Endothelial cell of umbilical vein (primary cell): ENCODE data around the gene PDS5B. TPM values are rescaled to one million over a fixed set of nuclear protein-coding genes. Genes with fewer than 3 reads are reported as not detected.

Source experiments
- BruUV-seq: library from RNA; stranded (reverse); fragments of 400-500 nt; replicated peaks from 2 replicates; lab custom pipeline; 2021; lab: Mats Ljungman, UMichigan
- CTCF ChIA-PET: fragments of 300-600, 350-600 bp; sonication (Branson Sonifier 250); formaldehyde crosslinking; loops from one replicate; lab custom pipeline; 2021; ENCODE audit warnings: antibody characterized with exemption, inconsistent platforms; lab: Charles Lee
- POLR2A ChIA-PET: fragments of 300-600, 350-600 bp; sonication (Branson Sonifier 250); formaldehyde crosslinking; loops from one replicate; lab custom pipeline; 2021; ENCODE audit warnings: antibody characterized with exemption, inconsistent platforms; lab: Charles Lee
- DNase-seq: peaks from one replicate; pipeline ENCODE4 v3.0.0-alpha.2; 2011; ENCODE audit warnings: low read depth, low spot score
- FAIRE-seq: peaks from 2 replicates; lab custom pipeline; 2011; peaks lifted over from hg19 to GRCh38; lab: Jason Lieb, UNC
- H2AFZ ChIP-seq: 2 replicates; pipeline ENCODE4 v1.6.0; 2012; ENCODE audit warnings: low read depth, low read length, control low read depth, inconsistent platforms
- H3K27ac ChIP-seq: 2 replicates; pipeline ENCODE4 v1.5.1; 2011; ENCODE audit warnings: low read depth, mild to moderate bottlenecking, control low read depth, low read length, moderate library complexity; ENCODE audit not compliant: insufficient read depth
- H3K27me3 ChIP-seq, 2 experiments: 2 replicates each; pipeline versions ENCODE4 v1.6.0 to v1.6.1; 2011; ENCODE audit warnings: low read length in 2 of 2, mixed read lengths in 1 of 2; ENCODE audit not compliant: control insufficient read depth in 2 of 2, insufficient read depth in 2 of 2
- H3K36me3 ChIP-seq, 2 experiments: 2 replicates in 1 of 2; 3 replicates in 1 of 2; pipeline ENCODE4 v1.5.1; 2011; ENCODE audit warnings: low read length in 2 of 2, mild to moderate bottlenecking in 1 of 2, moderate library complexity in 1 of 2; ENCODE audit not compliant: control insufficient read depth in 2 of 2, insufficient read depth in 2 of 2; ENCODE audit errors: extremely low read depth in 1 of 2
- H3K4me1 ChIP-seq: 3 replicates; pipeline ENCODE4 v1.5.1; 2011; ENCODE audit warnings: mild to moderate bottlenecking, low read length; ENCODE audit not compliant: control insufficient read depth, insufficient read depth; ENCODE audit errors: extremely low read depth
- H3K4me2 ChIP-seq: 2 replicates; pipeline ENCODE4 v1.6.1; 2011; ENCODE audit warnings: low read length, control low read depth, mixed read lengths; ENCODE audit not compliant: insufficient read depth
- H3K4me3 ChIP-seq, 3 experiments: fragments of 200-600 bp in 1 of 3; sonication (generic), shearing (Covaris generic) in 1 of 3; replicated peaks in 1 of 3; 2 replicates each; pipeline ENCODE4 v1.5.1; 2011 to 2016; ENCODE audit warnings: control low read depth in 3 of 3, low read length in 3 of 3, mild to moderate bottlenecking in 2 of 3, inconsistent platforms in 1 of 3, low read depth in 1 of 3, moderate library complexity in 1 of 3; ENCODE audit not compliant: insufficient read depth in 1 of 3
- H3K79me2 ChIP-seq: 2 replicates; pipeline ENCODE4 v1.6.0; 2012; ENCODE audit warnings: low read length, inconsistent platforms; ENCODE audit not compliant: control insufficient read depth, insufficient read depth
- H3K9ac ChIP-seq: replicated peaks from 2 replicates; pipeline ENCODE3; 2011; ENCODE audit warnings: low read length, control low read depth; ENCODE audit not compliant: insufficient read depth; ENCODE audit errors: extremely low read depth
- H3K9me1 ChIP-seq: replicated peaks from 3 replicates; pipeline ENCODE4 v1.6.0; 2011; ENCODE audit warnings: mild to moderate bottlenecking, low read length; ENCODE audit not compliant: control insufficient read depth, insufficient read depth; ENCODE audit errors: extremely low read depth
- H3K9me3 ChIP-seq: replicated peaks from 2 replicates; pipeline ENCODE4 v1.5.1; 2012; ENCODE audit warnings: low read length, inconsistent platforms; ENCODE audit not compliant: control insufficient read depth, insufficient read depth
- H4K20me1 ChIP-seq: replicated peaks from 2 replicates; pipeline ENCODE3; 2011; ENCODE audit warnings: mild to moderate bottlenecking, low read length; ENCODE audit not compliant: control insufficient read depth, insufficient read depth; ENCODE audit errors: extremely low read depth
- EZH2 ChIP-seq: IDR thresholded peaks from 2 replicates; pipeline ENCODE4 v1.6.1; 2012; ENCODE audit warnings: borderline replicate concordance, low read depth, mild to moderate bottlenecking, moderate library complexity, low read length, inconsistent platforms; ENCODE audit not compliant: severe bottlenecking
- FOS ChIP-seq: IDR thresholded peaks from 2 replicates; pipeline ENCODE4 v1.6.1; 2011; ENCODE audit warnings: mild to moderate bottlenecking, low read length, moderate library complexity, borderline replicate concordance; ENCODE audit not compliant: insufficient read depth
- GATA2 ChIP-seq: IDR thresholded peaks from 2 replicates; pipeline ENCODE4 v1.7.0; 2011; ENCODE audit warnings: low read depth, mild to moderate bottlenecking, moderate library complexity, mixed read lengths, low read length; ENCODE audit not compliant: insufficient read length, insufficient read depth
- JUN ChIP-seq: IDR thresholded peaks from 2 replicates; pipeline ENCODE4 v1.6.1; 2011; ENCODE audit warnings: borderline replicate concordance, low read depth; ENCODE audit not compliant: insufficient read length, insufficient read depth
- MYC ChIP-seq: IDR thresholded peaks from one replicate; pipeline ENCODE4 v1.6.1; 2011; ENCODE audit warnings: mild to moderate bottlenecking, low read depth, low read length
- POLR2A ChIP-seq: IDR thresholded peaks from 2 replicates; pipeline ENCODE4 v1.6.1; 2012; ENCODE audit warnings: low read depth, mild to moderate bottlenecking, control low read depth, low read length
- POLR2AphosphoS5 ChIP-seq: IDR thresholded peaks from 2 replicates; pipeline ENCODE4 v1.6.1; 2012; ENCODE audit warnings: low read depth, mild to moderate bottlenecking, control low read depth, low read length, moderate library complexity; ENCODE audit not compliant: insufficient read depth
- dilution Hi-C: fragments of 300-500 bp; cut with MboI; formaldehyde crosslinking; loops from one replicate; pipeline ENCODE4 v1.15.0; 2019; ENCODE audit warnings: low sequenced_read_pairs; ENCODE audit not compliant: extremely low pct_ligation_motif_present
- intact Hi-C: fragments of 100-400 bp; cut with micrococcal nuclease; formaldehyde crosslinking; loops from one replicate; pipeline ENCODE4 v1.10.0; 2022
- polyA plus RNA-seq, 4 experiments: library from polyadenylated mRNA; depleted of rRNA in 3 of 4; stranded (reverse) in 3 of 4; unstranded in 1 of 4; fragments of >200 nt; gene quantifications; 2 replicates each; pipeline versions ENCODE4 v1.2.1 to v1.2.3, GENCODE V29; 2011 to 2012; ENCODE audit warnings: missing spikeins in 1 of 4
- total RNA-seq: library from RNA; stranded (reverse); gene quantifications from 2 replicates; pipeline ENCODE4 v1.2.3, GENCODE V29; 2021
- TF ChIP-seq, protein P1 (sequence below): IDR thresholded peaks from 2 replicates; pipeline ENCODE4 v1.6.1; 2011; ENCODE audit not compliant: insufficient read depth, insufficient read length
- TF ChIP-seq, protein P2 (sequence below), 2 donors: IDR thresholded peaks; 1 replicate in 1 of 2; 2 replicates in 1 of 2; pipeline ENCODE4 v1.5.1; 2011; ENCODE audit warnings: low read length in 2 of 2, mild to moderate bottlenecking in 2 of 2, moderate library complexity in 2 of 2, control low read depth in 1 of 2, inconsistent platforms in 1 of 2, low read depth in 1 of 2; ENCODE audit not compliant: insufficient read depth in 1 of 2; ENCODE audit errors: extremely low read depth in 1 of 2

The PDS5B gene
- total and polyA plus RNA-seq, 2 donors (not counting 3 experiments of a cell fraction or from before 2014, with no cell fraction given): 3.9 to 40.3 TPM

DNA sequence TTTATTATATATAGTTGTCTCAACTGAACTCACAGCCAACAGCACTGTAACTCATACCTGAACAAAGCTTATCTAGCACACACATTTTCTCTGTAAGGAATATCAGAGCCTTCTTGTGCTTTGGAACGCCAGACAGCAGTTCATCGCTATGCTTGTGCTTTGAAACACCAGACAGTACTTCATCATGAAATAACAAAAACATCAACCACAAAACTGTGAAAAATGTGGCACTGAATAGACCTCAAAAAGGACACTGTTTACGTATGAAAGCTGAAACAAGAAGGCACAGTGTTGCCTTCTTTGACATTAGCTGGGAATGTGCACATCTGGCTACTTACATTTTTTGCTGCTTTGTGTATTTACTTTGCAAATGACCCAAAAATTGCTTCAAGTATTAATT, 160.2 kb downstream of the PDS5B start:
- Histone ChIP-seq H3K4me2 (no peak overlapping the region), H3K36me3 (peaks cover 0 to 6% of the 10 kb centered on the region in 2 experiments)

GRCh38 chr13:32748305-32748704, 162.1 kb downstream of the PDS5B start:
- no peaks in the 10 kb centered on the region for H3K9me1 ChIP-seq
- intact Hi-C loops (no loop called here), dilution Hi-C loops (no loop called here)
- H3K36me3 ChIP-seq: peaks cover 0 to 3% of the 10 kb centered on the region in 2 experiments
- ChIA-PET CTCF (no interaction called here), POLR2A (no interaction called here)
- H3K4me1 ChIP-seq: no peaks in the 10 kb centered on the region
- H2AFZ ChIP-seq: no peak overlapping the region
- no peak for DNase-seq
- H3K9me3 ChIP-seq: no peaks in the 10 kb centered on the region
- H3K4me3 ChIP-seq: no peak overlapping the region
- no peak overlapping the region for H3K4me2 ChIP-seq
- no peak overlapping the region for H3K27ac ChIP-seq
- H3K9ac ChIP-seq: no peak overlapping the region
- no peaks in the 10 kb centered on the region for H4K20me1 ChIP-seq
- TF ChIP-seq, protein P1, sequence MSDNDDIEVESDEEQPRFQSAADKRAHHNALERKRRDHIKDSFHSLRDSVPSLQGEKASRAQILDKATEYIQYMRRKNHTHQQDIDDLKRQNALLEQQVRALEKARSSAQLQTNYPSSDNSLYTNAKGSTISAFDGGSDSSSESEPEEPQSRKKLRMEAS: no peak
- TF ChIP-seq, protein P2, sequence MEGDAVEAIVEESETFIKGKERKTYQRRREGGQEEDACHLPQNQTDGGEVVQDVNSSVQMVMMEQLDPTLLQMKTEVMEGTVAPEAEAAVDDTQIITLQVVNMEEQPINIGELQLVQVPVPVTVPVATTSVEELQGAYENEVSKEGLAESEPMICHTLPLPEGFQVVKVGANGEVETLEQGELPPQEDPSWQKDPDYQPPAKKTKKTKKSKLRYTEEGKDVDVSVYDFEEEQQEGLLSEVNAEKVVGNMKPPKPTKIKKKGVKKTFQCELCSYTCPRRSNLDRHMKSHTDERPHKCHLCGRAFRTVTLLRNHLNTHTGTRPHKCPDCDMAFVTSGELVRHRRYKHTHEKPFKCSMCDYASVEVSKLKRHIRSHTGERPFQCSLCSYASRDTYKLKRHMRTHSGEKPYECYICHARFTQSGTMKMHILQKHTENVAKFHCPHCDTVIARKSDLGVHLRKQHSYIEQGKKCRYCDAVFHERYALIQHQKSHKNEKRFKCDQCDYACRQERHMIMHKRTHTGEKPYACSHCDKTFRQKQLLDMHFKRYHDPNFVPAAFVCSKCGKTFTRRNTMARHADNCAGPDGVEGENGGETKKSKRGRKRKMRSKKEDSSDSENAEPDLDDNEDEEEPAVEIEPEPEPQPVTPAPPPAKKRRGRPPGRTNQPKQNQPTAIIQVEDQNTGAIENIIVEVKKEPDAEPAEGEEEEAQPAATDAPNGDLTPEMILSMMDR (IDR thresholded peaks at IDR 0.05; ENCODE audit: extremely low read depth in 1 of 2, insufficient read depth in 1 of 2, low read depth in 1 of 2, low read length in 2 of 2): no peak
- no peak for TF ChIP-seq JUN
- TF ChIP-seq GATA2: no peak
- TF ChIP-seq POLR2A: no peak
- TF ChIP-seq EZH2: no peak
- no peak for TF ChIP-seq FOS
- no peak for TF ChIP-seq MYC
- no peak for TF ChIP-seq POLR2AphosphoS5
- no TSS peak for BruUV-seq
- no peaks in the 10 kb centered on the region for H3K27me3 ChIP-seq
- no peaks in the 10 kb centered on the region for H3K79me2 ChIP-seq
- no peak for FAIRE-seq

More for the DNA sequence above, 160.2 kb downstream of the PDS5B start:
- DNase-seq: no peak
- dilution Hi-C loops (no loop called here), intact Hi-C loops (no loop called here)
- TF ChIP-seq MYC (no peak), EZH2 (no peak), POLR2A (no peak), POLR2AphosphoS5 (no peak), FOS (no peak), GATA2 (no peak), JUN (no peak)
- TF ChIP-seq, protein P1: no peak
- BruUV-seq: no TSS peak
- POLR2A ChIA-PET: no interaction called here
- Histone ChIP-seq H3K9me1 (no peaks in the 10 kb centered on the region), H3K4me1 (no peaks in the 10 kb centered on the region), H3K9ac (no peak overlapping the region), H3K27ac (no peak overlapping the region), H4K20me1 (no peaks in the 10 kb centered on the region), H3K79me2 (no peaks in the 10 kb centered on the region), H3K4me3 (no peak overlapping the region), H3K9me3 (no peaks in the 10 kb centered on the region), H2AFZ (no peak overlapping the region), H3K27me3 (no peaks in the 10 kb centered on the region)
- no peak for FAIRE-seq
- CTCF ChIA-PET: no interaction called here
